GM13976 (cell line): ENCODE data around the gene UBE3D.
"Not testable (repeated sequence)": the region's sequence is repeated elsewhere in the genome, so short reads cannot be mapped to it uniquely, and the experiment has no call there.

Experiments used
- DNase-seq: peaks from one replicate; pipeline ENCODE4 v3.0.0; 2012; ENCODE audit warnings: low spot score
- in situ Hi-C: fragments of 300-500 bp; cut with MboI; formaldehyde crosslinking; loops from one replicate; pipeline ENCODE4 v1.12.0; 2022; ENCODE audit warnings: low sequenced_read_pairs, mixed read lengths, inconsistent platforms; ENCODE audit not compliant: unreplicated experiment
- TF ChIP-seq, protein P1 (sequence below): IDR thresholded peaks from 2 replicates; pipeline ENCODE4 v1.5.1; 2012; ENCODE audit warnings: borderline replicate concordance, mild to moderate bottlenecking; ENCODE audit not compliant: insufficient read depth; ENCODE audit errors: extremely low read depth, missing control alignments, control extremely low read depth

The UBE3D gene

DNA sequence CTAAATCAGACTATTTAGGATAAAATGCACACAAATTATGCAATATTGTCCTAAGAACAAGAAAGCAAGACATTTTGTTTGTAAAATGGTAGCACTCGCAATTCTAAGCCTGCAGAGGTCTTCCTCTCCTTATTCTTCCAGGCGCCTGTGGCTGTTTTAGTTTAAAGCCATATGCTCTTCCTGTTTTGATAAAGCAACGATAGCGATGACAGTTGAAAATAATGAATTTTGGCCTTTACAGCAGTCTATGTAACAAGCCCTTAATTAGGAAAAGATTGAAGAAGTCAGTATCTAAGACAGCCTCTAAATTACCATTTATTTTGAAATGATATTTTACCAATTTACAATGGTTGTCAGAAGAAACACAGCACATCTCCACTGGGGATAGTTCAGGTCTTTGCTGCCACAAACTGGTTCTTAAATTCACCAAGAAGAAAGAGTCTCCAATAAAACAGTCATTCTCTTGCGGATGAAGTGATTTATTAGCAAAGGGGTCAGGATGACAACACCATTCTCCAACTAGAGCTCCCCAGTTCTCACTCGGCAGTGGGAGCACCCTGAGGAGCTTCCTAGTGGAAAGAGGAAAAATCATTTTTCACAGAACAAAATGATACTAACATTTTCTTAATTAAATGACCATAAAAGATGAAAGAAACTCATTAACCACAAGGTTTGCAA is 21.4 kb downstream of the UBE3D start:
- no peak for DNase-seq
- TF ChIP-seq, protein P1, sequence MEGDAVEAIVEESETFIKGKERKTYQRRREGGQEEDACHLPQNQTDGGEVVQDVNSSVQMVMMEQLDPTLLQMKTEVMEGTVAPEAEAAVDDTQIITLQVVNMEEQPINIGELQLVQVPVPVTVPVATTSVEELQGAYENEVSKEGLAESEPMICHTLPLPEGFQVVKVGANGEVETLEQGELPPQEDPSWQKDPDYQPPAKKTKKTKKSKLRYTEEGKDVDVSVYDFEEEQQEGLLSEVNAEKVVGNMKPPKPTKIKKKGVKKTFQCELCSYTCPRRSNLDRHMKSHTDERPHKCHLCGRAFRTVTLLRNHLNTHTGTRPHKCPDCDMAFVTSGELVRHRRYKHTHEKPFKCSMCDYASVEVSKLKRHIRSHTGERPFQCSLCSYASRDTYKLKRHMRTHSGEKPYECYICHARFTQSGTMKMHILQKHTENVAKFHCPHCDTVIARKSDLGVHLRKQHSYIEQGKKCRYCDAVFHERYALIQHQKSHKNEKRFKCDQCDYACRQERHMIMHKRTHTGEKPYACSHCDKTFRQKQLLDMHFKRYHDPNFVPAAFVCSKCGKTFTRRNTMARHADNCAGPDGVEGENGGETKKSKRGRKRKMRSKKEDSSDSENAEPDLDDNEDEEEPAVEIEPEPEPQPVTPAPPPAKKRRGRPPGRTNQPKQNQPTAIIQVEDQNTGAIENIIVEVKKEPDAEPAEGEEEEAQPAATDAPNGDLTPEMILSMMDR = no peak
- in situ Hi-C loops = no loop called here

DNA sequence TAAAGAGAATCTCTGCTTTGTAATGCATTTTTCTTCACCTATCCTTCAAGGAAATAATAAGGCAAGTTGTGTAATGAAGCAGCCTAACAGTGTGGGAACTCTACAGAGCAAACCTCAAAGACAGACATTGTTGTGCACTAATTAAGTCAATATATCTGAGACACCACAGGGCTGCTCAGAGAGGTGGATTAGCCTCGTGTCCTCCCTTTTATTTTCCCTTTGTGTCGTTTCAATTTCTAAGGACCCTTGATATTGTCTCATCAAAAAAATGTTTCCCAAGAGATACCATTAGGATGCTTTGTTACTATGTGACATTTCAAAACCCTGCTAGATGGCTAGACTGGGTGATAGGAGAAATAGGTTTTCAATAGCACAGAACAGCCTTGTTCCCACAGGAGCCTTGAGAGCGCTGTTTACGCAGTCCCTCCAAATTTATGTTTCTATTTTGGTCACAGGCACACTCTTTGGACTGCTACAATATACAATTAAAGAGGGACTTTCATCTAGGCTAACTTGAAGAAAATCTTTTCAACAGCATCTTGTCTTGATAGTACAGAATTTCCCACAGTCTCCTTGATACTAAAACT is 23.1 kb downstream of the UBE3D start:
- TF ChIP-seq, protein P1 = no peak
- no peak for DNase-seq
- in situ Hi-C loops = no loop called here

DNA sequence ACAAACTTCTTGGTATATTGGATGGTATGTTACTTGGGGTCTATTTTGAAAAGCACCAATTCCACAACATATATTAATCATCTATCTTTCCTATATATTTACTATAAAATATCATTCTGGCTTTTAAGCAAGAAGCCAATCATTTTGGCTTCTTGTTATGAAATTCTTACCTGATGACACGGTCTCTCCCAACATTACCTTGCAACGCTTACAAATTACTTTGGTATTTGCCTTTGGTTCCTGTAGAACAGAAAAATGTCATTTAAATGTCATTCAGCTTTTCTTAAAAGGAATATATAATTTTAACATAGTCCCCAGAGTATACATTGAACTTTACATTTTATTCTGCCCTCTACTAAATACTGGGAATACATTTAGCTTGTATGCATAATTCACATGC is 27.4 kb downstream of the UBE3D start:
- in situ Hi-C loops = no loop called here
- TF ChIP-seq, protein P1 = no peak
- no peak for DNase-seq

DNA sequence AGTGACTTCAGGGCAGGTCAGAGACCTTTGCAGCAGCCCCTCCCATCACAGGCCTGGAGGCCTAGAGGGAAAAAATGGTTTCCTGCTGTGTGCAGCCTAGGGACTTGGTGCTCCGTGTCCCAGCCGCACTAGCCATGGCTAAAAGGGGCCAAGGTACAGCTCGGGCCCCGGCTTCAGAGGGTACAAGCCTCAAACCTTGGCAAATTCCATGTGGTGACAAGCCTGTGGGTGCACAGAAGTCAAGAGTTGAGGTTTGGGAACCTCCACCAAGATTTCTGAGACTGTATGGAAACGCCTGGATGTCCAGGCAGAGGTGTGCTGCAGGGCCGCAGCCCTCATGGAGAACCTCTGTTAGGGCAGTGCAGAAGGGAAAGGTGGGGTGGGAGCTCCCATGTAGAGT is 34.0 kb downstream of the UBE3D start:
- DNase-seq = no peak
- in situ Hi-C loops = no loop called here
- TF ChIP-seq, protein P1 = no peak

DNA sequence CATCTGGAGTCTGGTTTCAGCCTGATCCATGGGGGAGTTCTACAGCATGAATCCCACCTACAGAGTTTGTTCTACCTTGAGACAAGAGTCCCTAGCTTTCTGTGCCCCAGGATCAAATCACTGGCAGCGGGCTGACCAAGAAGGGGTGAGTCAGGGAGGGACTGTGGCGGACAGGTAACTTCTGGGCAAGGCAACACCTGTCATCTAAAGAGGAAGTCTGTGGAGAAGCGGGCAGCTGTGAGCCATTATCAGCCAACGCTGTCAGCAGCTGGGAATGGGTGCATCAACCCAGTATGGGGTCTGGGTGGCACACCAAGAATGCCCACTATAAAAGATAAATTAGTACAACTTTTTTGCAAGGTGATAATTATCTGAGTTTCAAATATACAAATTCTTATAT is 45.9 kb downstream of the UBE3D start:
- in situ Hi-C loops = no loop called here
- TF ChIP-seq, protein P1 = no peak
- no peak for DNase-seq

DNA sequence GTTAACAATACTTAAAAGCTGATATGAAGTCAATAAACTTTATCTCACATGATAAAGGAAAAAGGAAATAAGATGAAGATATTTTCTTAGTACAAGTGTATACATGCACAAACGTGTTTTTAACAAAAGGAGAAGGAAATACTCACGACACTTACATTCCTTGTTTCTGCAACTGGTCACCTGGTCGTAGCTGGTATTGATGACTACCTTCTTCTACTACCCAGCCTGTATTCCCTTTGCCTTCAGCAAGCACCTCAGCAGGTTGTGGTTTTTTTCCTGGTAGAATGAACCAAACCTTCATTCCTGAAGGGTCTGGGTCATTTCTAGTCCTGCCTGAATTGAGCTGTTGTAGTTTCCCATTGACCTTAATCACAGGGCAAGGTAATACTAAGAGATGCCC is 54.5 kb downstream of the UBE3D start:
- in situ Hi-C loops, DNase-seq: not testable (repeated sequence)

DNA sequence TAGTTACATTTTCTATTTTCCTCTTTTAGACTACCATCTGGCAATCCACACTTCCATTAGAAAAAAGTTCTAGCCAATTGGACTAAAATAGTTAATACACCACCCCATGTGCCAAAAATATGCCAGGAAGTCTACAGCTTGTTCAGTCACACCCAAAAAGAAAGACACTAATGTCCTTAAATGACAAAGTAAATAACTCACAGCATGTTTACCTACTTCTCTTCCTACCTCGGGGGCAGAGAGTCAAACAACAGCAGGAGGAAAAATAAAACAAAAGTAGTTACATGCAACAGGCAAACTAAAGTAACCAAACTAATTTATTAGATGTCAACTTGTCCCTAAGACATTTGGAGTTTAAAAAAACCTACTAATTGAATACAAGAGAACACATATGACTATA is 57.0 kb downstream of the UBE3D start:
- in situ Hi-C loops = no loop called here
- DNase-seq = no peak
- TF ChIP-seq, protein P1 = no peak
